Uterus (tissue), 2 donors: Measurements from ENCODE around the gene VWA8.

Source experiments
- CTCF ChIP-seq, 4 experiments: fragments of 200-600 bp in 2 of 4; fragments of 450-650 bp in 2 of 4; sonication (generic) in 2 of 4; IDR thresholded peaks; one replicate each; pipeline ENCODE4 v1.5.1; 2016 to 2019; ENCODE audit warnings: antibody characterized with exemption in 4 of 4, mild to moderate bottlenecking in 2 of 4, moderate library complexity in 1 of 4
- POLR2A ChIP-seq, 2 donors: fragments of 450-650 bp; IDR thresholded peaks; one replicate each; pipeline ENCODE4 v1.6.1; 2016; ENCODE audit warnings: antibody characterized with exemption in 2 of 2, mild to moderate bottlenecking in 1 of 2, moderate library complexity in 1 of 2

- TF ChIP-seq CTCF (IDR thresholded peaks at IDR 0.05) (no peak), POLR2A (IDR thresholded peaks at IDR 0.05) (no peak)
These were observed 36.5 kb upstream of the VWA8 start for GRCh38 chr13:41997396-41997795.
